Omental fat pad (tissue), 4 donors: ENCODE results near the gene KDR. TPM values are rescaled to one million over a fixed set of nuclear protein-coding genes. Genes with fewer than 3 reads are reported as not detected.

Source experiments
- ATAC-seq: fragments of 150-250 bp; one replicate; pipeline ENCODE4 v1.9.1; 2016; ENCODE audit warnings: mild to moderate bottlenecking, moderate library complexity; ENCODE audit not compliant: low FRiP score
- DNase-seq: peaks from one replicate; pipeline ENCODE4 v3.0.0-alpha.2; 2019; ENCODE audit warnings: low spot score
- small RNA-seq: library from RNA; depleted of rRNA; stranded (forward); fragments of <200 nt; gene quantifications from one replicate; pipeline ENCODE3, GENCODE V24; 2016
- total RNA-seq, 4 donors: library from RNA; depleted of rRNA; stranded (reverse); fragments of >200 nt; gene quantifications; one replicate each; pipeline ENCODE4 v1.1.0, GENCODE V29; 2016
- TF ChIP-seq, protein P1 (sequence below), 3 donors: fragments of 450-650 bp; IDR thresholded peaks; one replicate each; pipeline ENCODE4 v1.5.1; 2016 to 2017; ENCODE audit warnings: antibody characterized with exemption in 3 of 3, mild to moderate bottlenecking in 3 of 3, moderate library complexity in 2 of 3

Gene KDR
- total RNA-seq, 4 donors from 2014 or later = 97.4 to 163 (median 152) TPM

GRCh38 chr4:55032788-55033187 lies 92.6 kb downstream of the KDR start:
- TF ChIP-seq, protein P1, sequence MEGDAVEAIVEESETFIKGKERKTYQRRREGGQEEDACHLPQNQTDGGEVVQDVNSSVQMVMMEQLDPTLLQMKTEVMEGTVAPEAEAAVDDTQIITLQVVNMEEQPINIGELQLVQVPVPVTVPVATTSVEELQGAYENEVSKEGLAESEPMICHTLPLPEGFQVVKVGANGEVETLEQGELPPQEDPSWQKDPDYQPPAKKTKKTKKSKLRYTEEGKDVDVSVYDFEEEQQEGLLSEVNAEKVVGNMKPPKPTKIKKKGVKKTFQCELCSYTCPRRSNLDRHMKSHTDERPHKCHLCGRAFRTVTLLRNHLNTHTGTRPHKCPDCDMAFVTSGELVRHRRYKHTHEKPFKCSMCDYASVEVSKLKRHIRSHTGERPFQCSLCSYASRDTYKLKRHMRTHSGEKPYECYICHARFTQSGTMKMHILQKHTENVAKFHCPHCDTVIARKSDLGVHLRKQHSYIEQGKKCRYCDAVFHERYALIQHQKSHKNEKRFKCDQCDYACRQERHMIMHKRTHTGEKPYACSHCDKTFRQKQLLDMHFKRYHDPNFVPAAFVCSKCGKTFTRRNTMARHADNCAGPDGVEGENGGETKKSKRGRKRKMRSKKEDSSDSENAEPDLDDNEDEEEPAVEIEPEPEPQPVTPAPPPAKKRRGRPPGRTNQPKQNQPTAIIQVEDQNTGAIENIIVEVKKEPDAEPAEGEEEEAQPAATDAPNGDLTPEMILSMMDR (IDR thresholded peaks at IDR 0.05) = no peak
- ATAC-seq (no peak), DNase-seq (no peak)

- DNase-seq (no peak), ATAC-seq (no peak)
- TF ChIP-seq, protein P1 (IDR thresholded peaks at IDR 0.05) = no peak
These were observed 93.2 kb downstream of the KDR start for GRCh38 chr4:55032179-55032578.

DNA sequence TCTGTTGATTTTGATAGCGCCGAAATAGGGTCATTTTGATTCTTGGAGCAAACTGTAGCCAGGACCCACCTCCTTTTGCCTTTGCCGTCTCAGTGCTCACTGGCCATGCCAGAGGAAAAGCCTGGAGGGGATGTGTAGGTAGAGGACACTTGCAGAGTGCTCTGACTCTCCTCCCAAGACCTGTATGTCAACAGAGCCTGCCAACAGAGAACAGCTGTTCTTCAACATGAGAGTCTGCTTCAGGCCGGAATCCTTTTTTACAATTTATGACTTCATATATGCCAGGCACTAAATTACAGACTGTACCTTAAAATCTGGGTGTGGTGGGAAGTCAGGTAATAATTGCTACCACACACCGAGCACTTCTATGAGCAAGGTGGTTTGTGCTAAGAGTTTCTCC lies 94.2 kb downstream of the KDR start:
- TF ChIP-seq, protein P1 (IDR thresholded peaks at IDR 0.05) = no peak
- DNase-seq (no peak), ATAC-seq (no peak)

- no peak for ATAC-seq
- TF ChIP-seq, protein P1 (IDR thresholded peaks at IDR 0.05) = no peak
- DNase-seq = no peak
These were observed 94.8 kb downstream of the KDR start for GRCh38 chr4:55030589-55030988.

- TF ChIP-seq, protein P1 (IDR thresholded peaks at IDR 0.05) = no peak
- no peak for ATAC-seq
These were observed 95.4 kb downstream of the KDR start for GRCh38 chr4:55029821-55030503.

GRCh38 chr4:55029321-55029720 lies 96.1 kb downstream of the KDR start:
- TF ChIP-seq, protein P1 (IDR thresholded peaks at IDR 0.05) = no peak
- no peak for DNase-seq
- ATAC-seq = no peak

More at GRCh38 chr4:55029821-55030503, 95.4 kb downstream of the KDR start:
- DNase-seq = no peak

Small RNA genes lying within 50 kb of the gene (small RNA-seq; reads per million reads assigned to genes)
- gene RN7SL424P (not detected), gene RNU6-410P (not detected)

Other genes starting within 250 kb of the KDR start
- 10 to 100 TPM in 2 of 4 donors, 1 to 10 TPM in 2; 8.0 to 15.9 (median 9.9) TPM for gene SRD5A3, start 220.6 kb upstream of the KDR start, total RNA-seq